Body of pancreas (tissue), 4 donors: ENCODE results near the gene BEND3. TPM values are rescaled to one million over a fixed set of nuclear protein-coding genes. Genes with fewer than 3 reads are reported as not detected.
A peak's percentile ranks its signal among the peaks of the same experiment; 100 is the strongest.

Experiments used
- ATAC-seq: fragments of 150-250 bp; one replicate; pipeline ENCODE4 v1.9.1; 2016
- DNase-seq, 4 donors: peaks; one replicate each; pipeline ENCODE4 v3.0.0-alpha.2; 2019
- H3K27ac ChIP-seq, 4 donors: fragments of 200-600 bp; sonication (generic); 1 replicate in 3 of 4; 2 replicates in 1 of 4; pipeline versions ENCODE4 v1.5.1 to v1.6.1; 2016 to 2019; ENCODE audit warnings: mild to moderate bottlenecking in 1 of 4, mixed read lengths in 1 of 4, moderate library complexity in 1 of 4
- H3K27me3 ChIP-seq, 2 donors: fragments of 200-600 bp; sonication (generic); one replicate each; pipeline ENCODE4 v1.6.0; 2016; ENCODE audit warnings: mild to moderate bottlenecking in 1 of 2
- H3K36me3 ChIP-seq, 2 donors: fragments of 200-600 bp; sonication (generic); replicated peaks in 1 of 2; 2 replicates each; pipeline ENCODE4 v1.5.1; 2016; ENCODE audit warnings: low read depth in 2 of 2; ENCODE audit not compliant: insufficient read depth in 1 of 2
- H3K4me1 ChIP-seq: fragments of 200-600 bp; sonication (generic); one replicate; pipeline ENCODE4 v1.6.0; 2016
- H3K4me3 ChIP-seq, 2 donors: fragments of 200-600 bp; sonication (generic); 1 replicate in 1 of 2; 2 replicates in 1 of 2; pipeline ENCODE4 v1.5.1; 2016 to 2019
- H3K9me3 ChIP-seq, 3 donors: fragments of 200-600 bp; sonication (generic); 1 replicate in 2 of 3; 2 replicates in 1 of 3; pipeline ENCODE4 v1.5.1; 2016
- CTCF ChIP-seq, 7 experiments: fragments of 450-650 bp in 4 of 7; fragments of 200-600 bp in 3 of 7; sonication (generic) in 3 of 7; IDR thresholded peaks; one replicate each; pipeline ENCODE4 v1.5.1; 2016 to 2019; ENCODE audit warnings: antibody characterized with exemption in 7 of 7
- POLR2A ChIP-seq, 3 donors: fragments of 450-650 bp; IDR thresholded peaks; one replicate each; pipeline ENCODE4 v1.6.1; 2016; ENCODE audit warnings: antibody characterized with exemption in 3 of 3, mild to moderate bottlenecking in 2 of 3
- WGBS, 2 donors: methylation state at CpG; one replicate each; pipeline ENCODE4 v1.1.5; 2017; 5-methylcytosine and 5-hydroxymethylcytosine counted together
- intact Hi-C: fragments of 100-400 bp; cut with DNase I; formaldehyde crosslinking; loops from one replicate; pipeline ENCODE4 v1.15.1; 2023
- total RNA-seq, 2 donors: library from RNA; depleted of rRNA; stranded (reverse); fragments of >200 nt; gene quantifications; one replicate each; pipeline ENCODE4 v1.1.0, GENCODE V29; 2016

BEND3 gene
- total RNA-seq, 2 donors from 2014 or later = 2.1 to 4.0 TPM

- Histone ChIP-seq H3K27ac (no peak overlapping the region), H3K4me1 (peaks cover 8% of the 10 kb centered on the region), H3K27me3 (no peaks in the 10 kb centered on the region), H3K9me3 (no peaks in the 10 kb centered on the region), H3K36me3 (no peaks in the 10 kb centered on the region), H3K4me3 (no peak overlapping the region)
- intact Hi-C loops = no loop called here
- WGBS, 2 donors = 86 to 91% methylated on average over 1 of the region's 1 CpG
- ATAC-seq (no peak), DNase-seq (peak in 1 of 4 donors; percentile 6)
- no peak for TF ChIP-seq CTCF (IDR thresholded peaks at IDR 0.05)
- no peak for TF ChIP-seq POLR2A (IDR thresholded peaks at IDR 0.05)
These were observed 5.1 kb downstream of the BEND3 start for GRCh38 chr6:107110200-107110599.

GRCh38 chr6:107108201-107108890 is 7.0 kb downstream of the BEND3 start:
- H3K36me3 ChIP-seq = no peaks in the 10 kb centered on the region
- H3K9me3 ChIP-seq = no peaks in the 10 kb centered on the region
- peaks cover under 1% of the 10 kb centered on the region for H3K4me1 ChIP-seq
- H3K4me3 ChIP-seq = no peak overlapping the region
- no peak for TF ChIP-seq CTCF (IDR thresholded peaks at IDR 0.05)
- TF ChIP-seq POLR2A (IDR thresholded peaks at IDR 0.05) = no peak
- no peaks in the 10 kb centered on the region for H3K27me3 ChIP-seq
- intact Hi-C loops = no loop called here
- no peak overlapping the region for H3K27ac ChIP-seq
- ATAC-seq (no peak), DNase-seq (no peak)
- WGBS, 2 donors = 91 to 92% methylated on average over 17 of the region's 17 CpGs

GRCh38 chr6:107107791-107108190 is 7.5 kb downstream of the BEND3 start:
- Histone ChIP-seq H3K27ac (no peak overlapping the region), H3K4me1 (no peaks in the 10 kb centered on the region), H3K4me3 (no peak overlapping the region), H3K9me3 (no peaks in the 10 kb centered on the region), H3K27me3 (no peaks in the 10 kb centered on the region), H3K36me3 (no peaks in the 10 kb centered on the region)
- ATAC-seq = no peak
- intact Hi-C loops = no loop called here
- DNase-seq = no peak
- 89 to 94% methylated on average over 4 of the region's 4 CpGs for WGBS, 2 donors
- TF ChIP-seq POLR2A (IDR thresholded peaks at IDR 0.05) = no peak
- TF ChIP-seq CTCF (IDR thresholded peaks at IDR 0.05) = no peak

- no peaks in the 10 kb centered on the region for H3K27me3 ChIP-seq
- H3K36me3 ChIP-seq = no peaks in the 10 kb centered on the region
- H3K9me3 ChIP-seq = no peaks in the 10 kb centered on the region
- no peak for TF ChIP-seq CTCF (IDR thresholded peaks at IDR 0.05)
- TF ChIP-seq POLR2A (IDR thresholded peaks at IDR 0.05) = no peak
- H3K4me1 ChIP-seq = no peaks in the 10 kb centered on the region
- no peak overlapping the region for H3K27ac ChIP-seq
- no peak overlapping the region for H3K4me3 ChIP-seq
- no peak for ATAC-seq
- WGBS, 2 donors = 86 to 90% methylated on average over 2 to 3 of the region's 3 CpGs
- intact Hi-C loops = no loop called here
- DNase-seq = no peak
These were observed 9.2 kb downstream of the BEND3 start for GRCh38 chr6:107106165-107106564.

- WGBS, 2 donors = 82 to 88% methylated on average over 3 to 7 of the region's 7 CpGs
- TF ChIP-seq POLR2A (IDR thresholded peaks at IDR 0.05) (no peak), CTCF (IDR thresholded peaks at IDR 0.05) (no peak)
- Histone ChIP-seq H3K9me3 (no peaks in the 10 kb centered on the region), H3K27ac (no peak overlapping the region), H3K4me1 (no peaks in the 10 kb centered on the region), H3K4me3 (no peak overlapping the region), H3K36me3 (no peaks in the 10 kb centered on the region), H3K27me3 (no peaks in the 10 kb centered on the region)
- DNase-seq = no peak
- intact Hi-C loops = no loop called here
- ATAC-seq = no peak
These were observed 9.7 kb downstream of the BEND3 start for GRCh38 chr6:107105511-107106116.
